Measurements from ENCODE around the gene SORCS2.

Gene SORCS2

GRCh38 chr4:7298619-7299009 lies 106.3 kb downstream of the SORCS2 start:
- TF ChIP-seq CTCF (IDR thresholded peaks at IDR 0.05; ENCODE audit: low read depth, low read length), result no peak
- no peak overlapping the region for H3K4me3 ChIP-seq (ENCODE audit: low read depth, low read length)

- TF ChIP-seq CTCF (IDR thresholded peaks at IDR 0.05; ENCODE audit: low read depth, low read length), result no peak
- no peak overlapping the region for H3K4me3 ChIP-seq (ENCODE audit: low read depth, low read length)
Observed at GRCh38 chr4:7299010-7299907, 106.9 kb downstream of the SORCS2 start.

- TF ChIP-seq CTCF (IDR thresholded peaks at IDR 0.05; ENCODE audit: low read depth, low read length), result no peak
- H3K4me3 ChIP-seq (ENCODE audit: low read depth, low read length), result no peak overlapping the region
Observed at GRCh38 chr4:7299908-7300710, 107.8 kb downstream of the SORCS2 start.

- no peak overlapping the region for H3K4me3 ChIP-seq (ENCODE audit: low read depth, low read length)
- no peak for TF ChIP-seq CTCF (IDR thresholded peaks at IDR 0.05; ENCODE audit: low read depth, low read length)
Observed at GRCh38 chr4:7300711-7301095, 108.4 kb downstream of the SORCS2 start.

GRCh38 chr4:7301126-7301785 lies 108.9 kb downstream of the SORCS2 start:
- TF ChIP-seq CTCF (IDR thresholded peaks at IDR 0.05; ENCODE audit: low read depth, low read length), result no peak
- H3K4me3 ChIP-seq (ENCODE audit: low read depth, low read length), result no peak overlapping the region

GRCh38 chr4:7301846-7302630 lies 109.7 kb downstream of the SORCS2 start:
- TF ChIP-seq CTCF (IDR thresholded peaks at IDR 0.05; ENCODE audit: low read depth, low read length), result no peak
- H3K4me3 ChIP-seq (ENCODE audit: low read depth, low read length), result no peak overlapping the region

Measured in WI38 (cell line).